ENCODE results near the gene NPAS3.

DNA sequence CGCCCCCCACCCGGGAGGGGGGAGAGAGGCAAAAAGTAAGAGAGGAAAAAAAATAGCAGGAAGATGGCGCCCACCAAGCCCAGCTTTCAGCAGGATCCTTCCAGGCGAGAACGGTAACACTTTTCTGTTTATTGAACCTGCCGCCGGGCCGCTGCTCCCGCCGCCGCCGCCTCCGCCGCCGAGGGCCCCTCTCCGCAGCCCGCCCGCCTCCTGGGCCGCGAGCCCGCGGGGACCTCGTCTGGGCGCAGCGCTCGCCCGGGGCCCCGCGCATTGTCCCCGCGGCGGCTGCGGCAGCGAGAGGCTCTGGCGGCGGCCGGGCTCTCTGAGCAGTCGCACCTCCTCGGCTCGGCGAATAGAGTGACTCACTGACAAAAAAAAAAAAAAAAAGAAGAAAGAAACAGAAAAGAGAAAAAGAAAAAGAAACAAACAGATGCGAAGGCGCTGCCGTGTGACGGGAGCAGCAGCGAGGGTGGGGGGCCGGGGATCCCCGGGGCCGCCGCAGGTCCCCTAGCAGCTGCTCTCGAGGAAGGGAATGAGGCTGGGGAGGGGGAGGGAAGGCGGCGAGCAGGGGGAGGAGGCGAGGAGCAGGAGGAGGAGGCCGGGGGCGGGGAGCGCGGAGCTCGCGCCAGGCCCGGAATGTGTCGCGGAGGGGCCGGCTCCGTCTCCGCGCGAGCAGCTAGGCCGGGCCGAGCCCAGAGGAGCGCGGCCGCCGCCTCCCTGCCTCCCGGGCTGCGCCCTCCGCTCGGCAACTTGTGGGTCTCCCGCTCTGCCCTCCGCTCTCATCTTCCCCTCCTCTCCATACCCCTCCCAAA lies 781 bp downstream of the NPAS3 start:
- TF ChIP-seq EZH2phosphoT487 (IDR thresholded peaks at IDR 0.05), result no peak
- TF ChIP-seq, protein P1, sequence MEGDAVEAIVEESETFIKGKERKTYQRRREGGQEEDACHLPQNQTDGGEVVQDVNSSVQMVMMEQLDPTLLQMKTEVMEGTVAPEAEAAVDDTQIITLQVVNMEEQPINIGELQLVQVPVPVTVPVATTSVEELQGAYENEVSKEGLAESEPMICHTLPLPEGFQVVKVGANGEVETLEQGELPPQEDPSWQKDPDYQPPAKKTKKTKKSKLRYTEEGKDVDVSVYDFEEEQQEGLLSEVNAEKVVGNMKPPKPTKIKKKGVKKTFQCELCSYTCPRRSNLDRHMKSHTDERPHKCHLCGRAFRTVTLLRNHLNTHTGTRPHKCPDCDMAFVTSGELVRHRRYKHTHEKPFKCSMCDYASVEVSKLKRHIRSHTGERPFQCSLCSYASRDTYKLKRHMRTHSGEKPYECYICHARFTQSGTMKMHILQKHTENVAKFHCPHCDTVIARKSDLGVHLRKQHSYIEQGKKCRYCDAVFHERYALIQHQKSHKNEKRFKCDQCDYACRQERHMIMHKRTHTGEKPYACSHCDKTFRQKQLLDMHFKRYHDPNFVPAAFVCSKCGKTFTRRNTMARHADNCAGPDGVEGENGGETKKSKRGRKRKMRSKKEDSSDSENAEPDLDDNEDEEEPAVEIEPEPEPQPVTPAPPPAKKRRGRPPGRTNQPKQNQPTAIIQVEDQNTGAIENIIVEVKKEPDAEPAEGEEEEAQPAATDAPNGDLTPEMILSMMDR (IDR thresholded peaks at IDR 0.05), result no peak
